Suprapubic skin (tissue), 4 donors: ENCODE measurements around the gene RNF214.

Experiments used
- CTCF ChIP-seq, 2 donors: fragments of 200-600 bp in 1 of 2; fragments of 450-650 bp in 1 of 2; sonication (generic) in 1 of 2; IDR thresholded peaks; one replicate each; pipeline ENCODE4 v1.5.1; 2016 to 2019; ENCODE audit warnings: antibody characterized with exemption in 2 of 2, mild to moderate bottlenecking in 1 of 2, moderate library complexity in 1 of 2
- EP300 ChIP-seq: sonication (generic); formaldehyde crosslinking; IDR thresholded peaks from one replicate; pipeline ENCODE4 v1.6.1; 2017; ENCODE audit warnings: antibody characterized with exemption
- POLR2AphosphoS5 ChIP-seq, 3 donors: sonication (generic); formaldehyde crosslinking; IDR thresholded peaks; one replicate each; pipeline ENCODE4 v1.6.1; 2017; ENCODE audit warnings: antibody characterized with exemption in 3 of 3

GRCh38 chr11:117255966-117256365 lies 23.5 kb downstream of the RNF214 start:
- TF ChIP-seq CTCF (IDR thresholded peaks at IDR 0.05) (no peak), EP300 (no peak), POLR2AphosphoS5 (IDR thresholded peaks at IDR 0.05) (no peak)
